ENCODE data around the gene ZNF57. TPM values are rescaled to one million over a fixed set of nuclear protein-coding genes. Genes with fewer than 3 reads are reported as not detected.
A peak's percentile ranks its signal among the peaks of the same experiment; 100 is the strongest.
"Not testable (repeated sequence)": the region's sequence is repeated elsewhere in the genome, so short reads cannot be mapped to it uniquely, and the experiment has no call there.

The ZNF57 gene
- total RNA-seq, 1 donor from 2014 or later, result 2.2 TPM

DNA sequence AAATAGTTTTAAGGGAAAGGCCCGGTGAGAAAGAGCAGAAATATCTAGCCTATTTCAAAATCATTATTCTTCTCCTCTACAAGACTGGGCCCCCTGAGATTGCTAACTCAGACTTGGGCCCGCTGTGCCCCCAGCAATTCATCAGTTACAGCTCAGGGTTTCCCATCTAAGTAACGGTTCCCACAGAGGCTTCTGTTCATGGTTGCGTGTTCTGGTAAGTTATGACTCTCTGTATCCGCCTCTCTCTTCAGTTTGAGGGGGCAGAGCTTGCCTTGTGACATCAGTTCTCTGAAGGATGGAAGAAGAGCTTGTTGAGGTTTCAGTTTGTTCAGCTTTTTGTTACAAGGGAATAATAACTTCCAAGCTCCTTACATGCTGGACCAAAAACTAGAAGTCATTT lies 11.6 kb downstream of the ZNF57 start:
- Mint-ChIP-seq H3K4me3 (no peak overlapping the region), H3K27ac (no peak overlapping the region), H3K36me3 (ENCODE audit: low read depth) (peaks cover 32% of the 10 kb centered on the region), H3K4me1 (ENCODE audit: low read depth) (peaks cover 5% of the 10 kb centered on the region), H3K27me3 (ENCODE audit: insufficient read depth) (no peaks in the 10 kb centered on the region), H3K9me3 (peaks cover 65% of the 10 kb centered on the region)
- intact Hi-C loops (cut with micrococcal nuclease), result no loop called here
- no peak for DNase-seq (ENCODE audit: low spot score)

GRCh38 chr19:2917275-2918184 lies 16.8 kb downstream of the ZNF57 start:
- DNase-seq (ENCODE audit: low spot score), result no peak
- Mint-ChIP-seq H3K4me3 (no peak overlapping the region), H3K27ac (no peak overlapping the region), H3K27me3 (ENCODE audit: insufficient read depth) (no peaks in the 10 kb centered on the region), H3K4me1 (ENCODE audit: low read depth) (no peaks in the 10 kb centered on the region), H3K36me3 (ENCODE audit: low read depth) (peaks cover 37% of the 10 kb centered on the region), H3K9me3 (peaks cover 51% of the 10 kb centered on the region)
- intact Hi-C loops (cut with micrococcal nuclease), result no loop called here

DNA sequence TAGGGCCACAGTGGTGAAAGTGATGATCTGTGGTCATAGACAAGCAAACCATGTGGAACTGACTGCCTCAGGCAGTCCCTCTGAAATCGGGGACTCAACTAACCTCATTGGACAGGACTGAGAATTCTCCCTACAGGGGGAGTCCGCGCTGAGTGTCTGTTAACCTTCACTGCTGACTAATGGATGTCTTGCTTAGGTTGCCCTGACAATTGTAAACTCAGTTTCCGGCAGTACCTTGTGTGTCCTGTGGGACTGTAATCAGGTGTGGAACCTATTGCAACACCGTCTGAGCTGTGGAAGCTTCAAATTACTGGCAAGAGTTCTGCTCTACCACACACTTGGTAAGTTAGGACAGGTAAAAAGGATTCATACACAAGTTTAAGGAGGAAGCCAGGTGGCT lies 22.3 kb downstream of the ZNF57 start:
- intact Hi-C loops (cut with micrococcal nuclease), result no loop called here
- Mint-ChIP-seq H3K27me3 (ENCODE audit: insufficient read depth) (no peaks in the 10 kb centered on the region), H3K4me1 (ENCODE audit: low read depth) (no peaks in the 10 kb centered on the region), H3K36me3 (ENCODE audit: low read depth) (peaks cover 10% of the 10 kb centered on the region), H3K9me3 (peaks cover 20% of the 10 kb centered on the region), H3K27ac (no peak overlapping the region), H3K4me3 (no peak overlapping the region)
- no peak for DNase-seq (ENCODE audit: low spot score)

- no peak overlapping the region for H3K4me3 Mint-ChIP-seq
- intact Hi-C loops (cut with micrococcal nuclease), result no loop called here
- peaks cover 6% of the 10 kb centered on the region for H3K36me3 Mint-ChIP-seq (ENCODE audit: low read depth)
- peaks cover 17% of the 10 kb centered on the region for H3K9me3 Mint-ChIP-seq
- H3K27me3 Mint-ChIP-seq (ENCODE audit: insufficient read depth), result no peaks in the 10 kb centered on the region
- no peak overlapping the region for H3K27ac Mint-ChIP-seq
- DNase-seq (ENCODE audit: low spot score), result no peak
- H3K4me1 Mint-ChIP-seq (ENCODE audit: low read depth), result no peaks in the 10 kb centered on the region
These were observed 22.8 kb downstream of the ZNF57 start for GRCh38 chr19:2923510-2923909.

DNA sequence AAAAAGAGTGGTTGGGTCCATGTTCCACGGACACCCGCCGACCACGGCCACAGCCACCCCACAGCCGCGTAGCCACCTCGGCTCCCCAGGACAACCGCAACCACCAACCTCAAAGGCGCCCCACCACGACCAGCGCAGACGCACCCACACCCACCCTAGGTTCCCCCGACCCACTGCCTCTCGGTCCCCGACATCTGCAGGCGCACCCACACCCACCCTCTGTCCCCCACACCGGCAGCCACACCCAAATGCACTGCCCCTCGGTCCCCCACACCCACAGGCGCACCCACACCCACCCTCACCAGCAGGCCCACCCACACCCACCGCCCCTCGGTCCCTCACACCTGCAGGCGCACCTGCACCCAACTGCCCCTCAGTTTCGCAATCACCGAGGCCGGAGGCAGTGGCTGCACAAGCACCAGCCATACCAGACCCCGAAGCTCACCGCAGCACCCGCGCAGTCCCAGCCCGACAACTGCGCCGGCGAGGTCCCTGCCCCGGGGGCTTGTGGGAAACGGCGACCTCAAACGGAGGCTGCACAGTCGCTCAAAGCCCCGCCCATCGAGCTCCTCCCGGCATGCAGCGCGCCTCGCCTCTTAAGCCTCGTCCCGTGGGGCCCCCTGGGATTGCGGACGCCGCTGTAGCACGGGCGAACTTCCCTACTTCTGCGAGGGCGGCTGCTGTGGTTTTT lies 25.8 kb downstream of the ZNF57 start:
- intact Hi-C loops (cut with micrococcal nuclease), result no loop called here
- Mint-ChIP-seq H3K36me3 (ENCODE audit: low read depth) (peaks cover 6% of the 10 kb centered on the region), H3K27ac (no peak overlapping the region), H3K27me3 (ENCODE audit: insufficient read depth) (no peaks in the 10 kb centered on the region), H3K4me3 (no peak overlapping the region), H3K9me3 (peaks cover 19% of the 10 kb centered on the region), H3K4me1 (ENCODE audit: low read depth) (no peaks in the 10 kb centered on the region)
- no peak for DNase-seq (ENCODE audit: low spot score)

GRCh38 chr19:2927032-2927430 lies 26.3 kb downstream of the ZNF57 start:
- intact Hi-C loops (cut with micrococcal nuclease), result no loop called here
- H3K9me3 Mint-ChIP-seq, result peaks cover 22% of the 10 kb centered on the region
- H3K4me3 Mint-ChIP-seq, result no peak overlapping the region
- H3K27me3 Mint-ChIP-seq (ENCODE audit: insufficient read depth), result no peaks in the 10 kb centered on the region
- H3K27ac Mint-ChIP-seq, result no peak overlapping the region
- peaks cover 8% of the 10 kb centered on the region for H3K36me3 Mint-ChIP-seq (ENCODE audit: low read depth)
- no peak for DNase-seq (ENCODE audit: low spot score)
- no peaks in the 10 kb centered on the region for H3K4me1 Mint-ChIP-seq (ENCODE audit: low read depth)

DNA sequence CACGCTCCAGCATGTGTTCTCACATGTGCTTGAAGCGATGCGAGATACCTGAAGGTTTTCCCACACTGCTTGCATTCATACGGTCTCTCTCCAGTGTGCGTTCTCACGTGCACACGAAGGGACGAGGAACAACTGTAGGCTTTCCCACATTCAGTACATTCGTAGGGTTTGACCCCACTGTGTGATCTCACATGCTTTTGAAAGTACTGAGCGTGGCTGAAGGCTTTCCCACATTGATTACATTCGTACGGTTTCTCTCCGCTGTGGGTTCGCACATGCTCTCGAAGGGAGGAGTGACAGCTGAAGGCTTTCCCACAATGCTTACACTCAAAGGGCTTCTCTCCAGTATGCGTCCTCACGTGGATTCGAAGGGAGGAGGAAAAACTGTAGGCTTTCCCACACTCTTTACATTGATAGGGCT lies 32.8 kb downstream of the ZNF57 start:
- no peak overlapping the region for H3K4me3 Mint-ChIP-seq
- peaks cover 47% of the 10 kb centered on the region for H3K9me3 Mint-ChIP-seq
- H3K4me1 Mint-ChIP-seq (ENCODE audit: low read depth), result no peaks in the 10 kb centered on the region
- H3K27ac Mint-ChIP-seq, result no peak overlapping the region
- H3K27me3 Mint-ChIP-seq (ENCODE audit: insufficient read depth), result no peaks in the 10 kb centered on the region
- no peak for DNase-seq (ENCODE audit: low spot score)
- peaks cover 52% of the 10 kb centered on the region for H3K36me3 Mint-ChIP-seq (ENCODE audit: low read depth)
- intact Hi-C loops (cut with micrococcal nuclease), result no loop called here

- intact Hi-C loops (cut with micrococcal nuclease); H3K27ac Mint-ChIP-seq; DNase-seq (ENCODE audit: low spot score); H3K4me1 Mint-ChIP-seq (ENCODE audit: low read depth); H3K4me3 Mint-ChIP-seq; H3K27me3 Mint-ChIP-seq (ENCODE audit: insufficient read depth): not testable (repeated sequence)
- peaks cover 42% of the 10 kb centered on the region for H3K9me3 Mint-ChIP-seq
- peaks cover 54% of the 10 kb centered on the region for H3K36me3 Mint-ChIP-seq (ENCODE audit: low read depth)
These were observed 35.1 kb downstream of the ZNF57 start for GRCh38 chr19:2935863-2936262.

DNA sequence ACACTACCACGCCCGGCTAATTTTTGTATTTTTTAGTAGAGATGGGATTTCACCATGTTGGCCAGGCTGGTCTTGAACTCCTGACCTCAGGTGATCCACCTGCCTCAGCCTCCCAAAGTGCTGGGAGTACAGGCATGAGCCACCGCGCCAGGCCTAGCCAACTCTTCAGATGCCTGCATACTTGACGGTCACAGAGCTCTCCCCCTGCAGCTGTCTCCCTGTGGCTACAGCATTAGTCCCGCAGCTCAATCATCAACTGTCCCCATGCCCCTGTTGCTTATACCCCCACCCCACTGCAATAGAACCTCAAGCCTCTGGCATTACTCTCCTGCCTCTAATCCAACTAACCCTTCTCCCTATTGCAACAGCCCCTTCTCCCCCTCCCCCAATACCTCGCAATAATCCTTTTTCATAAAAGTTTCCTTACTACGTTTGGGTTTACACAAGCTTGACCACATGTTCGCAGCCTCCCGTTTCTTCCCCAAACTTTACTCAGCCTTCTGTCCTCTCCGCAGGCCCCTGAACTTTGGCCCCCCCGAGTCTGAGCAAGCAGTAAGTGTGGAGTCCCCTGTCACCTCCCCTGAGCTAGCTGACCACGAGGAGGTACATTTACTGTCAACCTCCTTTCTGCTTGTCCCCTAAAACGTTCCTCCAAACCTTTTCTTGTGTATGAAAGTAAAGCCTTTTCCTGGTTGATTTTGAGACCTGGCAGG lies 42.4 kb downstream of the ZNF57 start:
- peaks cover 7% of the 10 kb centered on the region for H3K9me3 Mint-ChIP-seq
- H3K27me3 Mint-ChIP-seq (ENCODE audit: insufficient read depth), result no peaks in the 10 kb centered on the region
- no peak overlapping the region for H3K27ac Mint-ChIP-seq
- H3K4me3 Mint-ChIP-seq, result peak overlapping the region; percentile 53
- no peak for DNase-seq (ENCODE audit: low spot score)
- intact Hi-C loops (cut with micrococcal nuclease), result no loop called here
- peaks cover 15% of the 10 kb centered on the region for H3K36me3 Mint-ChIP-seq (ENCODE audit: low read depth)
- H3K4me1 Mint-ChIP-seq (ENCODE audit: low read depth), result peaks cover 6% of the 10 kb centered on the region

- Mint-ChIP-seq H3K9me3 (peaks cover 3% of the 10 kb centered on the region), H3K36me3 (ENCODE audit: low read depth) (peaks cover 11% of the 10 kb centered on the region), H3K4me1 (ENCODE audit: low read depth) (peaks cover 10% of the 10 kb centered on the region), H3K4me3 (peak overlapping the region; percentile 93), H3K27ac (peak overlapping the region; percentile 40), H3K27me3 (ENCODE audit: insufficient read depth) (no peaks in the 10 kb centered on the region)
- intact Hi-C loops (cut with micrococcal nuclease), result no loop called here
- DNase-seq (ENCODE audit: low spot score), result no peak
These were observed 43.7 kb downstream of the ZNF57 start for GRCh38 chr19:2944403-2944774.

- peaks cover 3% of the 10 kb centered on the region for H3K9me3 Mint-ChIP-seq
- H3K27me3 Mint-ChIP-seq (ENCODE audit: insufficient read depth), result no peaks in the 10 kb centered on the region
- H3K36me3 Mint-ChIP-seq (ENCODE audit: low read depth), result peaks cover 9% of the 10 kb centered on the region
- H3K4me3 Mint-ChIP-seq, result peak within 1 kb of the TSS; percentile 93
- H3K4me1 Mint-ChIP-seq (ENCODE audit: low read depth), result peaks cover 15% of the 10 kb centered on the region
- H3K27ac Mint-ChIP-seq, result peak within 1 kb of the TSS; percentile 97
- intact Hi-C loops (cut with micrococcal nuclease), result no loop called here
- DNase-seq (ENCODE audit: low spot score), result peak; percentile 97
These were observed 44.2 kb downstream of the ZNF57 start, which contains the start of gene ZNF77 for GRCh38 chr19:2944775-2945574. Gene ZNF77 (minus strand): TSS chr19:2944971. CDS start chr19:2944840, 131 bp downstream.

DNA sequence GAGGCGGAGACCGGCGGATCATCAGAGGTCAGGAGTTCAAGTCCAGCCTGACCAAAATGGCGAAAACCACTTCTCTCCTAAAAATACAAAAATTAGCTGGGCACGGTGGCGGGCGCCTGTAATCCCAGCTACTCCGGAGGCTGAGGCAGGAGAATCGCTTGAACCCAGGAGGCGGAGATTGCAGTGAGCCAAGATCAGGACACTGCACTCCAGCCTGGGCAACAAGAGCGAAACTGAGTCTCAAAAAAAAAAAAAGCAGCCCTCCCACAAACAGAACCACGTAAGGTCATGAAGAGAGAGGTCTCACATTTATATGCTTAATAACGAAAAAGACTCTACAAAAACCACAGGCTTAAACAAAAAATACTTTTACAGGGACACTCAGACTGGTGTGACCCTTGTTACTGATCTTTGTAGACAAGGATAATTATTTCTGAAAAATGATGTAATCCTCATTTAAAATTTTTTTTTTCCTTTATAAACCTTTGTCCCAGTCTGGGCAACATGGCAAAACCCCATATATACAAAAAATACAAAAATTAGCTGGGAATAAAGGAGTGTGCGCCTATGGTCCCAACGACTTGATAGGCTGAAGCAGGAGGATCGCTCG lies 45.0 kb downstream of the ZNF57 start:
- Mint-ChIP-seq H3K27me3 (ENCODE audit: insufficient read depth) (no peaks in the 10 kb centered on the region), H3K9me3 (peaks cover 3% of the 10 kb centered on the region), H3K4me3 (peak overlapping the region; percentile 93), H3K36me3 (ENCODE audit: low read depth) (peaks cover 9% of the 10 kb centered on the region), H3K4me1 (ENCODE audit: low read depth) (peaks cover 22% of the 10 kb centered on the region), H3K27ac (peak overlapping the region; percentile 97)
- DNase-seq (ENCODE audit: low spot score), result no peak
- intact Hi-C loops (cut with micrococcal nuclease), result no loop called here
